ENCODE data around the gene CRHR1.

GRCh38 chr17:45849536-45849990, 65.4 kb downstream of the CRHR1 start:
- TF ChIP-seq CTCF (IDR thresholded peaks at IDR 0.05) (no peak), POLR2A (IDR thresholded peaks at IDR 0.05) (no peak)

Data from uterus (tissue), 2 donors.